ENCODE results near the gene AURKAIP1. TPM values are rescaled to one million over a fixed set of nuclear protein-coding genes. Genes with fewer than 3 reads are reported as not detected.
A peak's percentile ranks its signal among the peaks of the same experiment; 100 is the strongest.

Gene AURKAIP1
- total RNA-seq, 1 donor from 2014 or later, result 130 TPM

GRCh38 chr1:1345860-1346500 lies 29.0 kb downstream of the AURKAIP1 start:
- H3K4me1 Mint-ChIP-seq (ENCODE audit: low read depth, unreplicated experiment), result peaks cover 8% of the 10 kb centered on the region
- H3K4me3 Mint-ChIP-seq (ENCODE audit: unreplicated experiment), result peak overlapping the region; percentile 82
- peaks cover 5% of the 10 kb centered on the region for H3K9me3 Mint-ChIP-seq (ENCODE audit: unreplicated experiment)
- no peak overlapping the region for H3K27ac Mint-ChIP-seq (ENCODE audit: unreplicated experiment)
- no peak for DNase-seq
- no peak for TF ChIP-seq CTCF (IDR thresholded peaks at IDR 0.05; ENCODE audit: partially characterized antibody, unreplicated experiment)
- peaks cover 10% of the 10 kb centered on the region for H3K27me3 Mint-ChIP-seq (ENCODE audit: unreplicated experiment)
- H3K36me3 Mint-ChIP-seq (ENCODE audit: unreplicated experiment), result no peaks in the 10 kb centered on the region

- Mint-ChIP-seq H3K9me3 (ENCODE audit: unreplicated experiment) (peaks cover 9% of the 10 kb centered on the region), H3K36me3 (ENCODE audit: unreplicated experiment) (no peaks in the 10 kb centered on the region), H3K27me3 (ENCODE audit: unreplicated experiment) (peaks cover 15% of the 10 kb centered on the region), H3K4me3 (ENCODE audit: unreplicated experiment) (no peak overlapping the region), H3K27ac (ENCODE audit: unreplicated experiment) (no peak overlapping the region), H3K4me1 (ENCODE audit: low read depth, unreplicated experiment) (peaks cover 8% of the 10 kb centered on the region)
- TF ChIP-seq CTCF (IDR thresholded peaks at IDR 0.05; ENCODE audit: partially characterized antibody, unreplicated experiment), result no peak
- DNase-seq, result no peak
Observed at GRCh38 chr1:1345384-1345783, 29.6 kb downstream of the AURKAIP1 start.

DNA sequence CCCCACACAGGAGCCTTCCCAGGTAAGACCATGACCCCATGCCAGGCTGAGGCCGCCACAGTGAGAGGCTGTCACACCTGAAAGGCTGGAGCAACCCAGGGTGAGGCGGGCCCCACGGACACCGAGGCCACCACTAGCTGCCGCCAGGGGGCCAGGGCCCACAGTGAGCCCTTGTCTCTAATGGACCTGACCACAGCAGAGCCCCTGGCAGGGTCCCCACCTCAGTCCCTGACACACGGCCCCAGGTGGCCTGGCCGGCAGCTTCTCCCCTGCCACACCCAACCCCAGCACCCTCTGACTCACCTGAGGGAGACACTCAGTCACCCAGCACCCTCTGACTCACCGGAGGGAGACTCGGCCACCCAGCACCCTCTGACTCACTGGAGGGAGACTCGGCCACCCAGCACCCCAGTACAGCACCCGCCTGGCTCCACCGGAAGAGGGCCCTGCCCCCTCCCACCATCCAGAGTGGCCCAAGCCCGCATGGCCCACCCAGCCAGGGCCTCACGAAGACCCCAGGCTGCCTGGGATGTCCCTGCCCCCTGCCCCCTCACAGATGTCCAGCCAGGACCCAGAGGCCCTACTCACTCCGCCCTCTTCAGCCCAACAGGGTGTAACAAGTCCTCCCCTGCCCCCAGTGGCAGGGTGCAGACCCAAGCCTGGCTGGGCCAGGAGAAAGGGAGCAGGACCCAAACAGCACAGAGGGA lies 30.2 kb downstream of the AURKAIP1 start:
- peaks cover 15% of the 10 kb centered on the region for H3K27me3 Mint-ChIP-seq (ENCODE audit: unreplicated experiment)
- DNase-seq, result peak; percentile 64
- no peak overlapping the region for H3K4me3 Mint-ChIP-seq (ENCODE audit: unreplicated experiment)
- no peaks in the 10 kb centered on the region for H3K36me3 Mint-ChIP-seq (ENCODE audit: unreplicated experiment)
- H3K9me3 Mint-ChIP-seq (ENCODE audit: unreplicated experiment), result peaks cover 9% of the 10 kb centered on the region
- no peak overlapping the region for H3K27ac Mint-ChIP-seq (ENCODE audit: unreplicated experiment)
- H3K4me1 Mint-ChIP-seq (ENCODE audit: low read depth, unreplicated experiment), result peaks cover 8% of the 10 kb centered on the region
- TF ChIP-seq CTCF (IDR thresholded peaks at IDR 0.05; ENCODE audit: partially characterized antibody, unreplicated experiment), result peak; percentile 55

- peaks cover 8% of the 10 kb centered on the region for H3K4me1 Mint-ChIP-seq (ENCODE audit: low read depth, unreplicated experiment)
- H3K27ac Mint-ChIP-seq (ENCODE audit: unreplicated experiment), result no peak overlapping the region
- no peaks in the 10 kb centered on the region for H3K36me3 Mint-ChIP-seq (ENCODE audit: unreplicated experiment)
- peaks cover 9% of the 10 kb centered on the region for H3K9me3 Mint-ChIP-seq (ENCODE audit: unreplicated experiment)
- H3K27me3 Mint-ChIP-seq (ENCODE audit: unreplicated experiment), result peaks cover 15% of the 10 kb centered on the region
- TF ChIP-seq CTCF (IDR thresholded peaks at IDR 0.05; ENCODE audit: partially characterized antibody, unreplicated experiment), result no peak
- H3K4me3 Mint-ChIP-seq (ENCODE audit: unreplicated experiment), result no peak overlapping the region
- no peak for DNase-seq
Observed at GRCh38 chr1:1343811-1344421, 31.1 kb downstream of the AURKAIP1 start.

Data from glutamatergic neuron (in vitro differentiated cells).